HepG2 (cell line): Measurements from ENCODE around the gene PTPA. TPM values are rescaled to one million over a fixed set of nuclear protein-coding genes. Genes with fewer than 3 reads are reported as not detected.

Source experiments
- DNMT1 ChIP-seq: sonication (generic); formaldehyde crosslinking; IDR thresholded peaks from 2 replicates; pipeline ENCODE4 v1.5.1; 2020; ENCODE audit warnings: mild to moderate bottlenecking, missing genetic modification reagents
- HMGXB4 ChIP-seq, 2 experiments: sonication (generic) in 1 of 2; formaldehyde crosslinking in 1 of 2; IDR thresholded peaks; 2 replicates each; pipeline versions ENCODE4 v1.4.0 to v1.6.1; 2018 to 2020; ENCODE audit warnings: missing genetic modification reagents in 2 of 2, borderline replicate concordance in 1 of 2, low read depth in 1 of 2, mild to moderate bottlenecking in 1 of 2, missing biosample characterization in 1 of 2
- HNF4A ChIP-seq: sonication (generic); formaldehyde crosslinking; IDR thresholded peaks from 2 replicates; pipeline ENCODE4 v1.4.0; 2020; ENCODE audit warnings: missing genetic modification reagents
- NR1H2 ChIP-seq: sonication (generic); formaldehyde crosslinking; IDR thresholded peaks from 2 replicates; pipeline ENCODE4 v1.8.1; 2022; ENCODE audit warnings: low read depth, missing genetic modification reagents, borderline replicate concordance
- PPARG ChIP-seq: conservative IDR thresholded peaks from 2 replicates; pipeline ENCODE4 v1.6.1; 2016; ENCODE audit warnings: missing biosample characterization, missing genetic modification reagents
- RFX3 ChIP-seq: IDR thresholded peaks from 2 replicates; pipeline ENCODE4 v1.6.1; 2016; ENCODE audit warnings: missing biosample characterization, missing genetic modification reagents
- SIN3B ChIP-seq: fragments of 150-350 bp; IDR thresholded peaks from 2 replicates; pipeline ENCODE4 v1.6.1; 2014; ENCODE audit warnings: low read length
- TFAP4 ChIP-seq: sonication (generic); IDR thresholded peaks from 2 replicates; pipeline ENCODE4 v1.6.1; 2016; ENCODE audit warnings: low read depth, borderline replicate concordance
- TFDP1 ChIP-seq: IDR thresholded peaks from 2 replicates; pipeline ENCODE4 v1.6.1; 2016; ENCODE audit warnings: missing compliant biosample characterization, missing genetic modification reagents, borderline replicate concordance
- ZBTB25 ChIP-seq: IDR thresholded peaks from 2 replicates; pipeline ENCODE4 v1.6.1; 2018; ENCODE audit warnings: missing genetic modification reagents
- ZC3H13 ChIP-seq: sonication (generic); formaldehyde crosslinking; IDR thresholded peaks from 2 replicates; pipeline ENCODE4 v1.8.1; 2023; ENCODE audit warnings: mild to moderate bottlenecking, missing genetic modification reagents, moderate library complexity
- ZNF343 ChIP-seq: sonication (generic); formaldehyde crosslinking; IDR thresholded peaks from 2 replicates; pipeline ENCODE4 v1.4.0; 2020; ENCODE audit warnings: mild to moderate bottlenecking, missing genetic modification reagents
- ZNF367 ChIP-seq: sonication (generic); formaldehyde crosslinking; IDR thresholded peaks from 2 replicates; pipeline ENCODE4 v1.4.0; 2020; ENCODE audit warnings: missing genetic modification reagents, borderline replicate concordance
- ZNF441 ChIP-seq: sonication (generic); formaldehyde crosslinking; IDR thresholded peaks from 2 replicates; pipeline ENCODE4 v1.7.0; 2021; ENCODE audit warnings: missing genetic modification reagents, borderline replicate concordance
- ZNF562 ChIP-seq: sonication (generic); formaldehyde crosslinking; IDR thresholded peaks from 2 replicates; pipeline ENCODE4 v1.8.0; 2022; ENCODE audit warnings: missing genetic modification reagents, borderline replicate concordance
- ZNF678 ChIP-seq: sonication (generic); formaldehyde crosslinking; IDR thresholded peaks from 2 replicates; pipeline ENCODE4 v1.4.0; 2020; ENCODE audit warnings: mild to moderate bottlenecking, missing genetic modification reagents
- ZSCAN31 ChIP-seq: sonication (generic); formaldehyde crosslinking; IDR thresholded peaks from 2 replicates; pipeline ENCODE4 v1.5.0; 2020; ENCODE audit warnings: low read depth, mild to moderate bottlenecking, missing genetic modification reagents
- polyA plus RNA-seq, 8 experiments: library from polyadenylated mRNA; depleted of rRNA in 3 of 8; stranded (reverse) in 7 of 8; unstranded in 1 of 8; fragments of >200 nt; fragmentation: Illumina TruSeq in 4 of 8; extraction: Trizol in 4 of 8; gene quantifications; 2 replicates each; pipeline versions ENCODE4 v1.2.1 to v1.2.3, GENCODE V29; 2011 to 2016; ENCODE audit warnings: low read depth in 4 of 8, missing spikeins in 1 of 8, mixed read lengths in 1 of 8; ENCODE audit not compliant: insufficient read depth in 1 of 8
- total RNA-seq, 5 experiments: library from RNA; depleted of rRNA; stranded (reverse); fragments of >200 nt; fragmentation: Illumina TruSeq; extraction: Trizol; gene quantifications; 2 replicates each; pipeline ENCODE4 v1.2.3, GENCODE V29; 2016; ENCODE audit warnings: low read depth in 1 of 5

The PTPA gene
- total and polyA plus RNA-seq, 2 of the 13 experiments (the other 11 are each of a cell fraction or from before 2014, with no cell fraction given): 79.3 to 105 TPM

- 0 out of 2 replicates have a peak, but pooled peaks have one; percentile 27 for TF ChIP-seq ZNF678 (CRISPR knock-in tag)
- no peak for TF ChIP-seq RFX3 (CRISPR knock-in tag)
- peak in 1 of 2 experiments; percentile 30; a peak in 3 of 4 replicates for TF ChIP-seq HMGXB4 (CRISPR knock-in tag; IDR thresholded peaks at IDR 0.05; ENCODE audit: borderline replicate concordance in 1 of 2, low read depth in 1 of 2)
- no peak for TF ChIP-seq HNF4A
- no peak for TF ChIP-seq TFAP4
- TF ChIP-seq SIN3B: no peak
- 0 out of 2 replicates have a peak, but pooled peaks have one; percentile 57 for TF ChIP-seq ZSCAN31 (CRISPR knock-in tag)
- TF ChIP-seq NR1H2 (CRISPR knock-in tag): no peak
- TF ChIP-seq ZNF441 (CRISPR knock-in tag): no peak
- TF ChIP-seq ZBTB25 (CRISPR knock-in tag): no peak
- TF ChIP-seq PPARG (CRISPR knock-in tag): no peak
- no peak for TF ChIP-seq ZNF367 (CRISPR knock-in tag)
- peak; percentile 21; the same call in 1 of the 2 replicates for TF ChIP-seq TFDP1
- TF ChIP-seq ZNF343 (CRISPR knock-in tag): no peak
- no peak for TF ChIP-seq DNMT1 (CRISPR knock-in tag)
- TF ChIP-seq ZC3H13 (CRISPR knock-in tag): no peak
- no peak for TF ChIP-seq ZNF562 (CRISPR knock-in tag)
These were observed 28.2 kb downstream of the PTPA start (continued) for GRCh38 chr9:129139233-129139992.
